ENCODE measurements around the gene ELMOD1.

Gene ELMOD1

DNA sequence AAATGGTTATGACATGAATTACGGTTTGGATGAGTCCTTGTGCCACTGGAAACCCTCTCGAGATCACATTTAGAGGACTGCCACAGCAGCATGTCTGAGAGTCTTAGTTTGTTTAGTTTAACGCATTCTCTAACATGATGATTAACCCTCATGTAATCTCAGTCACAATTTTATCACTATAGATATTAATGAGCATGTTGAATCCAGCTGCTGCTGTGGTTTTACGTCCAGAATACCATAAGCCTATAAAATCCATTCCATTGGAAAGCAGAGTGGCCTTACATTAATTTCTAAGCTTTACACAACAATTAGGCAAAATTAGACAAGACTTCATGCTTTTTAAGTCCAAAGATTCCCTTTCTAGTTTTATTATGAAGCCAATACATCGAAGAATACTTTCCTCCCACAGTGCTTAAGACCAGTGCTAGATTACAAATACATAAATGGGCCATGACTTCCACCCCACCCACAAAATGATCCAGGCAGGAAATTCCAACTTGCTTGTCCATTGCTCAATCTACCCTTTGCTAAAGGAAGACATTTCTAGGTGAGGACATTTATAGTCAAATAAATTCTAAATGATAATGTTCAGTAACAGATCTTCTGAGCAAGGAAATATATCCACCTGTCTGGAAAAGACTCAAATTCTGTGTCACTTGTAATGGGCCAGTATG, 3.5 kb upstream of the ELMOD1 start:
- no peak for DNase-seq

DNA sequence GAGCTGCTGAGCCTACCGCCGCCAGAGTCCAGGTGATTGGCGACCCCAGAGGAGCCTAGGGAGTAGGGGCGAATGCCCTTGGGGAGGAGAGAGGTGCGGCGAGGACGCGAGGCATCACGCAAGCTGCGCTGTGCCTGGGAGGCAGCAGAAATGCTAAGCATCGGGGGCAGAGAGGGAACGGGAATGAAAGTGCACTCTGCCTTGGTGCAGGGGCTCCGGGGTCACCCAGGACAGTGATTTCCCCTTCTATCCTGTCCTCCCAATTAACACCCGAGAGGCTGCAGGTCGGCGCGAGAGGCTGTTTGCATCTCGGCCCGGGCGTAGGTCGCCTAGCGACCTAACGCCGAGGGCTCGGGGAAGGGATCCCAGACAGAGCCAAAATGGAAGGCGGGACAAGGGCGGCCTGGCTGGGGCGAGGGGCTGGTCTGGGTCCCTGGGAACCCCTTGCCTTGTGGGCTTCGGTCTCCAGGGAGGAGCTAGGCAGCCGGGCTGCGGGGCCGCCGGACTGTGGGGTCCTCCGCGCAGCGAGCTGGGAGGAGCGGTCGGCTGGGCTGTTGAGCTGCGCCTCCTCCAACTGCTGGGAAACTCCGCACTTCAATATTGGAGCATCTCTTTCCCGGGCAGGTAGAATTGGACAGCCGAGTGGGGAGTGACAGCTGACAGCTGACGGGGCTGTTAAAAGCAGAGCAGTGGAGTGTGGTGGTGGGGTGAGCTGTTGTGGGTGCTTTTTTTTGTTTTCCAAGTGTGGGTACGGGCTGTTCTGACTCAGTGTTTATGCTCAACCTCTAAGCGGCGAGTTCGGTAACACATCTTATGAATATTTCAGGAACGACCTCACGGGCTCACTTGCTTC, 657 bp downstream of the ELMOD1 start:
- no peak for DNase-seq

DNA sequence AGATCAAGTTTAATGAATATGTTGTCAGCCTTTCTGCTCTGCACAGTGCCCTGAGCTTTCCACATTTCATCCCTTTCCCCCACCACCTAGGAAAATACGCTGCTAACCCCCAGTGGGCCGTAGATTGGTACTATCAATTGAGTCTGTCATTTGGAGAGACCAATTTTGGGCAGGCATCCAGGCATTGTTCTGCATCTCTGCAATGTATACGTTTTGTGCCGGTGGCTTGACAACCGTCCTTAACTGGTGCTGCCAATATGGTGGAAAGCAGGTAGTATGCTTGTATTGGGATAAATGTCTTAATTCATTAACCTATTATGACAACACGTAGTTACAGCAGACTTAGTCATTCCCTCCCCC, 1.3 kb downstream of the ELMOD1 start:
- DNase-seq = no peak

DNA sequence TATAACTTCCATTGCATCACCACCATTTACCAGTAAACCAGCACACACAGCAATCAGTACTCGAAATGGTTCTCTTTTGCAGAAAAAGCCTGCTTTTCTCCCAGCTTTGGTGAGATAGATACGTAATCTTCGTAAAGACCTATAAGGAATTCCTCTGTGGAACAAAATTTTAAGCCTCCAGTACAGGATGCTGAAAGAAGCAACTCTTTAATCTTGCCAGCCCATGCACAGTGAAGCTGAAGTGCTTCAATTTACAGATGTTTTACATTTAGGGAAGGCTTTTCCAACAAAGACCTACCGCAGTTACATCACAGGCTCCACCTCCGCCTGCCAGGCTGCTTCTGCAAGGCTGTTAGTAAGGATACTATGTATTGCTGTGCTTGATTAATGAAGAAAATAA, 1.9 kb downstream of the ELMOD1 start:
- no peak for DNase-seq

DNA sequence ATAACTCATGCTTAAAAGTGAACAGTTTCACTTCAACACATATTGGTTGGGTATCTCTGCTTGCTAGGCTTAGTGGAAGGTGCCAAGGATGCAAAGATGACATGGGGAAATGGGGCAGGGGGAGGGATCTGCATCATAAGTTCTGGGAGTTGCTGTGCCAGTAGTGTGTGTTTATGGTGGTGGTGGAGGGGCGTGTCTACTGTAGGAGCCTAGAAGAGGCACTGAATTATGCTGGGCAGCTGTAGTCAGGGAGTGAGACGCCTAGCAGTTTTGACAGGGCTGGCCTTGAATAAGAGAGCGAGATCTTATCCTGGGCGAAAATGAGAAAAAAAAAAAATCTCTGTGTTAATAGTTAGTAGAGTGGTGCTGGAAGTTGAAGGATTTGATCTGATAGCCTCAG, 3.0 kb downstream of the ELMOD1 start:
- no peak for DNase-seq

DNA sequence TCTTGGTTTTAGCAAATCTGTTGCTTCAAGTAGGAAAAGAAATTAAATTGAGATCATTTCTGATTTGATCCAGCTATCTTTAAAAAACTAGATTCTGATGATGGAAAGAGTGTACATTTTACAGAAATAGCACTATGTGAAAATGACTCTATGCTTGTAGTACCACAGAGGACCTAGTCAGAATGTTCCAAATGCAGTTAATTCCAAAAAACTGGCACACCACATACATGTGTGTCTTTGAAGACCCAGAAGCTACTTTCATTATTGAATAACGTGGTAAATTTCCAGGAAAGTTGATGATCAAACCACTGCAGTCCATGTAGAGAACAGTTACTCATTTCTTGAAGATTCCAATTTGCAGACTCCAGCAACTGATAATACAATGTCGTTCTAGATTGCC, 3.8 kb downstream of the ELMOD1 start:
- no peak for DNase-seq

DNA sequence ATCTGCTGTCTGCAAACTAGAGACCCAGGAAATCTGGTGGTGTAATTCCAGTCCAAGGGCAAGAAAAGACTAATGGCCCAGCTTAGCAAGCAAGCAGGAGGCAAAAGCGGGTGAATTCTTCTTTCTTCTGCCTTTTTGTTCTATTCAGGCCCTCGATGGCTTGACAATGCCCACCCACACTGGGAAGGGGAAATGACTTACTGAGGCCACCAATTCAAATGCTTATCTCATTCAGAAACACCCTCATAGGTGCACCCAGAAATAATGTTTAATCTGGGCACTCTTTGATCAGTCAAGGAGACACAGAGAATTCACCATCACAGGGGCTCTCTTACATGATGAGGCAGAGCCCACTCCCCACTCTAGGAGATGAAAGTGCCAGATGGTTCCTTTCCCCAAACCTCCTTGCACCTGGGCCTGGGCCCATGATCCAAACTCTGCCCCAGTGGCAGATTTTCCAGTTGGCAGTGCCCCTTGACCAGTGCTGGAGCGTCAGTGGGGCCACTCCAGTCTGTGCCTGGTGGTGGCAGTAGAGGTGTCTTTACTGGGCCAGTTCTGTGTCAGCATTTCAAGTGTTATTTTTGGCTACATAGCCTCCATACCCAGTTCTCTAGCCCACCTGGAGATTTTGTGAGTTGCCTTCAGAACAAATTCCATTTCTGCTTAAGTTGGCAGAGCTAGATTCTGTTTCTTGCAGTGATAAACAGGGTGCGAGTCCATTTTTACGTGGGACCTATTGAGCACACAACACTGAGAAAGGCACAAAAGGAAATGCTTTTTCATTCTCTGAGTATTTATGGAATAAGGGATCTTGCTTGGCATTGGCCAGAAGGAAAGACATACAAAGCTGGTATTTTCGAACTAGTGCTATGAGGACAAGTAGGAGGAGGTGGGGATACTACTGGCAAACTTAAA, 7.5 kb downstream of the ELMOD1 start:
- no peak for DNase-seq

DNA sequence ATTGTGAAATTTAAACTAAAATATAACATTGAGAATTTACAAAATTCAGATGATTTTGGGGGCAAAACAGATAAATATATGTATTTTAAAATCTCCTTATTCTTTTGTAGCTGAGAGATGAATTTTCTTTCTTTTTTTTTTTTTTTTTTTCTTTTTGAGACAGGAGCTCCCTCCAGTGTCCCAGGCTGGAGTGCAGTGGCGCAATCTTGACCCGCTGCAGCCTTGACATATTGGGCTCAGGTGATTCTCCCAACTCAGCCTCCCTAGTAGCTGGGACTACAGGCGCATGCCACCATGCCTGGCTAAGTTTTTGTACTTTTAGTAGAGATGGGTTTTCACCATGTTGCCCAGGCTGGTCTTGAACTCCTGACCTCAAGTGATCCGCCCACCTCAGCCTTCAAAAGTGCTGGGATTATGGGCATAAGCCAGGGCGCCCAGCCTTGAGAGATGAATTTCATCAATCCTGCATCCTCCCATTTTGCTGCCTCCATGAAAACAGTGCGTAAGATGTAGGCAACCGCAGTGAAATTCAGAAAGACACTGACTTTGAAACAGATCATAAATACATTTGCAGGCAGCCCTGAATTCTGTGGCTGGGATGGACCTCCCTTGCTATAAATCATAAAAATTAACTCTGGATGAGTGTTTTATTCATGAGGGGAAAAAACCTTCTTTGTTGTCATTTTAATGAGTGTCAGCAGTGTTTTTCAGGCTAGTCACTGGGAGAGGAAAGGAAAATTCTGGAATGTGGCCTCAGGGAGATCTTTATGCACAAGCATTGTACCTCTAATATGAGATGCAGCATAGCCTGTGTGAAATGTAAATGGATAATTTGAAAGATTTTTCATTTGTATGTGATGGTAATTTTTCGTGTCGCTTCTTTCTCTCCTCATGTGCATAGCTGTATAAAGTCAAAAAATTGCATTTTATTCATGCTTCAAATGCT, 14.4 kb downstream of the ELMOD1 start:
- no peak for DNase-seq

DNA sequence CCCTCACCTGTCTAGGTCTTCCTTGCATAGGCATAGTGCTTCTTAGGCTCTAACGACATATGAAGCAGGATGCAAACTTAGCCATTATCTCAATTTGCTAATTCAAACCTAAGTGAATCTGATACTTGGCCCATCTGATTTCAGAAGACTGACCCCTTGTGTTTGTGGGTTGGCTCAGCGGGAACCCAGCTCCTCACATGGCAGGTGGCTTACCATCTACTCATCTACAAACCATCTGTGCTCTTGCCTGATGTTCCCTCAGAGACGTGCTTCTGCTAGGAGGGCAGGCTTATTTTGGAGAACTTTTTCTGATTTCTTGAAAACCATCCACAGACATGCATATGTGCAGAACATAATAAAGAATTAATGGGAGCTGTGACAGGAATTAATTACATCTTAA, 15.2 kb downstream of the ELMOD1 start:
- DNase-seq = no peak

DNA sequence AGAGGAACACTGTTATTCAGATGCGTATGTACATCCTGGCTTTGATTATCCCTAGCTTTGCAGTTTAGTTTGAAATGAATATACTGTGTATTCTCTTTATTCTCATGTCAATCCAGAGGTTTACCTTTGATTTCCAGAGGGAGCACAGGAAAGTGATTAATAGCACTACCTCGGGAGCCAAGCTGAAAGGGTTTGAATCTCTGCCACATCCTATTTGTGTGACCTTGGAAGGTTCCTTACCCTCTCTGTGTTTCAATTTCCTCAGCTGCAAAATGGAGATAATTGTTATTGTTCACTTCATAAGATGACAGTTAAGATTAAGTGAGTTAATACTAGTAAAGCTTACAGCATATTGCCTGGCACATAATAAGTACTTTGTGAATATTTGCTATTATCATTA, 17.9 kb downstream of the ELMOD1 start:
- no peak for DNase-seq

DNA sequence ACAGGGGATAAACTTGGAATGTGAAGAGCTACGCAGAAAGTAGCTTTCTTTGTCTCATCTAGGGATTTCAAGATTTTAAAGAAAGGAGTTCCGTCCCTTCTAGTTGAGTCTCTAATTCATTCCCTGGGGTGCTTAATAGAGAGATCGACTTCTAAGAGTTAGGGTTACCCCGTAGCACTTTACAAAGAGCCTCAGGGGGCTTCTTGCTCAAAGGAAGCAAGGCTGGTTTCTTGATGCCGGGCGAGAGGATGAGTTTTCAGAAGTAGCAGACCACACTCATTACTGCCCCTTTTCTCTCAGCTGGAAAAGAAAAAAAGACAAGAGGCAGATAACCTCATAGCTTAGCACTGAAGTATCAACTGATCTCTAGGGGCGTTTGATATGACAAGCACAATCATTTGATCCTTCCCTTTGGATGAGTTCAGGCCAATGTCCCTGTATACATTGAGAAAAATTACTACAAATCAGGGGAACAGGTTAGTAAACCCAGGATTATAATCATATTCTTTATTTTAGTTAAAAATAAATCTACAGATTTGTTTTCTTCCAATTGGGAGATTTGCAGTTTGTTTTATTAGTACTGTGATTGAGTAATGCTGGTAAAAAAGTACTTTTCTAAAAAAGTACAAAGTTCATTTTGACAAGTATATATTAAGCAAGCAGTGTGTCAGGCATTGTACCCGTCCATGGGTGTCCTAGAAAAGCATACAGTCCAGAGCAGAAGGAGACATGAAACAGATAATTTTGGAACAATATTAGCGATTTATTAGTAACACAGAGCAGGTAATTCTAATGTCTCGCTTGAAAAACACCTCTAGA, 18.7 kb downstream of the ELMOD1 start:
- DNase-seq = no peak

DNA sequence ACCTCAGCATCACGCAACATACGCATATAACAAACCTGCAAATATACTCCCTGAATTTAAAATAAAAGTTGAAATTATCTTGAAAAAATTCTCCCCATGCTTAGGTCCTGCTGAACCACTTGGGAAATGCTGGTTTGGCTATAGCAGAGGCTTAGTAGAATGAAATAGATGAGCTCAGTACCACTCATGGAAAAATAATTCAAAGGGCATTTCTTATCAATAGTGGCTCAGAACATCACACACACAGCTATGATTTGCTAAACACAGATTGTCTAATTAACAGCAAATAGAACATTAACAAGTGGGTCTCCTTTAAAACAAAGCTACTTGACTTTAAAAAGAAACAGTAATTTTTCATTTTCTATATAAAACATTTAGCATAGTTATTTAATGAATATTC, 21.5 kb downstream of the ELMOD1 start:
- DNase-seq = no peak

DNA sequence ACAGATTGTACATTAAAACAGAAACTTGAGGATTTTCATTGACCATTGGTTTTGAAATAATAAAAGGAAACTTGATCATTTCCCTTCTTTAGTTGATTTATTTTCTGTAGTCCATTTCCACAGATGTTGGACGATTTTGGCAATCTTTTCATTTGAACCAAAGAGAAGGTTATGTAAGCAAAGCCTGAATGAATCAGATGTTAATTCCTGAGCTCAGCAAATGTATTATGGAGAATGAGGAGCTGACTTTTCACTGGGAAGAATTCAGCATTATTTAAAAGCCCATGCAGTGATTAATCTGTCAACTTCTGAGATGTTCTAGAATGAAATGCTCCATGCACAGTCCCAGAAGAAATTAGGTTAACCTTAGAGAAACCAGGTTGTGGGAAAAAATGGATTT, 29.0 kb downstream of the ELMOD1 start:
- DNase-seq = no peak

DNA sequence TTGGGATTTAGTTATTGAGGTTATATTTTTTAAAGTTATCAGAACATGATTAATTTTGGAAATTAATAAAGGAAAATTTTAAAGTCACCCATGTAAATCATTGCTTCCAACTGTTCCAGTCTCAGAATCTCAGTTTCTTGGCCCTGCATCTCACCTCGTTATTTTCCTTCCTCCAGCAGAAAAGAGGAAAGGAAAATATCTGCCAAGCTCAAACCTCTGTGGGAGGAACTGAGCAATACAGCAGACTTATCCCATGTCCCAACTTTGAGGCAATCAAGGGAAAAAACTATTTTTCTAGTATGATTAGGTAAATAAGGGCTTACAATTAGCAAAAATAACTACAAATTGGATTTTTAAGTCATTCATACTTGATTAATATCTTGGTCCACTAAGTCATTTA, 30.1 kb downstream of the ELMOD1 start:
- no peak for DNase-seq

DNA sequence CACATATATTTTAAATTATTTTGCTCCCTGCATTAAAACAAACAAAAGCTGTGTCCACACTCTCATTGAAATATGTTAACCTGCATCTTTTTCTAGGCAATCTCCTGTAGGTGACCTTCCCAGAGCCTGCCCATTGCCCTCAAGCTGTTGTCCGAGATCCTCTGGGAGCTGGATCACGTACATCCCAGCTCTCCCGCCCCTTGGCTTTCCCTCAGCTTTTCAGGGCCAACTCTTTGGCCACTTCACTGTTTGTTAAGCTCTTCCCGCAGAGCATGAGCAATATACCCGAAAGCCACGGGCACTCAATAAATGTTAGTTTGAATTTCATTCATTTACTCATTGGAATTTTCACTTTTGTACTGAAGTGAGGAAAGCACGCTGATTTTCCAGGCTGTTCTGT, 32.2 kb downstream of the ELMOD1 start:
- DNase-seq = no peak

DNA sequence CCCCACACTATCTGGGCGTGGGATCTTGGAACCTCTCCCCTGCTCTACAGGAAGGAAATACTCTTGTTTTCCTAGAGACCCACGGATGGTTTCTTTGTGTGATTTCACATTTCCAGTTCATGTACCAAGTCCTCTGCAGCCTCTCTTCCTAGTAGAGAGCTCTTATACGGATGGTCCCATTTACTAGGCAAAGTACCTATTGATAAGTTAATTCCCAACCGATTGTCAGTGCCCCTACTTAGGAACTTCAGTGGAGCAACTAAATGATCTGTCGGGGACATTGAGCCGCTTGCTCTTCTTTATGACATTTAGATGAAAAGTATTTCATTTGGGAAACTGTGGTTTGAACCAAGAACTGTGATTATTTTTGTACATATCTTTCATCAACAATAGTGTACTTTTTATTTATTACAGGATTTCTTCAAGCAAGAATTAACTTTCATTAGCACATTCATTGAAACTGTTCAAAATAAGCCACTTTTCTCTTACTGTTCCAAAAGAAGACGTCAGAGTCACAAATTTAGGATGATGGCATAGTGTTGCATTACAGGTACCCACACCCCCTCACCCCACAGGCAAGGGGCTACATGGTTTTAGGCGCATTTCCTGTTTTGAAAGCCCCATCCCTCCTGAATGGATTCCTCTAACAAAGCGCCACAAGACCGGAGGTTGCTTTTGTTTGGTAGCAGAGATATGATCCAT, 34.2 kb downstream of the ELMOD1 start:
- no peak for DNase-seq

DNA sequence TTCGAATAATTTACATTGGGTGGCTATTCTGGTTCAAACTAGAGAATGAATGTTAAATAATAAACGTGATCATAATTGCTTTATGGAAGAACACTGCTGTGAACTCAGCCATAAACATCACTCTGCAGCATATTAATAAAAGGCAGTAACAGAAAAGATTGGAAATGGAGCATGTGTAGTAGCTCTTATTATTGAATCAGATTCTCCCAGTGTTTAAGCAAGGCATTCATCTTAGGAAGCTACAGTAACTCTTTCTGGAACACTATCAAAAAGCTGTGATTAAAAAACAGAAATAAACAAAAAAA, 34.7 kb downstream of the ELMOD1 start:
- DNase-seq = no peak

DNA sequence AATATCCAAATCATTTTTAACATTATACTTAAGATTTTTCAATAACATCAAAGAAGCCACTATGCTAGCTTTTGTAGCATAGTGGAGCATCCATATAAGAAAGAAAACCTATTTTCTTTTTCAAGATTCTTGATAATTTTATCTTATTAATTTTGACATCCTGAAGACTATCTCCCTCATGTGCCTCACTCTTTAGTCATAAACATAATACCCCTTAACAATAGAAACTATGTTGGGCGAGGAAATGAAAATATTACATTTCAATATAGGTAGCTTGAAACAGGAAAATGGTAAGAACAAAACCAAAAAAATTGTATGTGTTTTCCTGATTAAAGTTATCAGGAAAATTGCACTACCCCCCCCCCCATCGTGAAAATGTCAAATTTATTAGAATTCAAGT, 40.1 kb downstream of the ELMOD1 start:
- DNase-seq = no peak

DNA sequence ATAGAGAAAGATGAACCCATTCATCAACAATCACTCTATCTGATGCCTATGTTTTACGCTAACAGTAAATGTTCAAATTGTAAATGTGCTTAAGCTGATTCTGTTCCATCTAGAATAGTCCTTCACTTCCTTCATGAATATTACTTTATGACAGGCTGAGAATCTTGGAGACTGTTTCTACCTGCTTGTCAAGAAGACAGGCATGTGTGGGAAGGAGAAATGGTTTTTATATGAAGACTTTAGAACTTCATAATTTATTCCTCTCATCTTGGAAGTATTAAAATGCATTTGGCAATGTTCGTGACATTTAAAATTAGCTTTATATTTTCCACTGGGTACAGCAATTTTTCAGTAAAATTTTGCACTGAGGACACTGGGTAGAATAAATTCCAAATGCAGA, 41.0 kb downstream of the ELMOD1 start:
- no peak for DNase-seq

DNA sequence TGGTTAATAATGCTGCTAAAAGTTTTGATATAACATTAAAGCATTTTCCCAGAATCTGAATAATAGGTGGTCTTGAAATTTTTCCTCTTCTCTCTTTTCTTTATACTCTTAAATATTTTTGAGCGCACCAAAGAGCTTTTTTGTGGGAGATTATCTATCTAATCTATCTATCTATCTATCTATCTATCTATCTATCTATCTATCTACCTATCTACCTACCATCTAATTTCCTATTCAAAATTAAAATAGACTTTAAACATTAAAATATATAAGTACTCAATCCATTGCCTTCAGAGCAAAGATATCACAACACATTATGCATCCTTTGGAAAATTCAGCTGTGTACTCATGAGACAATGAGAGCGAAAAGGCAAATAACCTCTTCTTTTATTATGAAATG, 55.8 kb downstream of the ELMOD1 start:
- no peak for DNase-seq

DNA sequence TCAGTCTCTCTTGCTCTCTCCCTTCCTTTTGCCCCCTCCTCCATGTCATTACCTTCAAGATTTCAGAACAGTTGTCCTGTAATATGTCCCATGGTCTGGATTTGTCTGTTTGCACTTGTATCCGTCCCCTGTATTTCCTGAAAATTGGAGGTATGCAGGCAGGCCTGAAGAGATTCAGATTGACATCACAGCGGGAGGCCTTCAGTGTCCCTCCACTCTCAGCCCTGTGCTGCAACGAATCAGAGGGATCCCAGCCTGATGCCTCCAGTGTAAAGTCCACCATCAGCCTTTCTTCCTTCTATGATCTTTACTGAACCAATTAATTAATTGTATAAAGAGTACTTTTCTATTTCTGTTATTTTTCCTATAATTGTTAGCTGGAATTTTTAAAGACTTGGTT, 57.3 kb downstream of the ELMOD1 start:
- no peak for DNase-seq

Measured in activated gamma-delta T cell (primary cell).